Activated CD4-positive, alpha-beta T cell treated with anti-CD3 and anti-CD28 coated beads for 48 hours (primary cell): Measurements from ENCODE around the gene EXOSC10.
"Not testable (repeated sequence)": the region's sequence is repeated elsewhere in the genome, so short reads cannot be mapped to it uniquely, and the experiment has no call there.

Experiments
- DNase-seq: peaks from one replicate; pipeline ENCODE4 v3.0.0-alpha.2; 2020

Gene EXOSC10

DNA sequence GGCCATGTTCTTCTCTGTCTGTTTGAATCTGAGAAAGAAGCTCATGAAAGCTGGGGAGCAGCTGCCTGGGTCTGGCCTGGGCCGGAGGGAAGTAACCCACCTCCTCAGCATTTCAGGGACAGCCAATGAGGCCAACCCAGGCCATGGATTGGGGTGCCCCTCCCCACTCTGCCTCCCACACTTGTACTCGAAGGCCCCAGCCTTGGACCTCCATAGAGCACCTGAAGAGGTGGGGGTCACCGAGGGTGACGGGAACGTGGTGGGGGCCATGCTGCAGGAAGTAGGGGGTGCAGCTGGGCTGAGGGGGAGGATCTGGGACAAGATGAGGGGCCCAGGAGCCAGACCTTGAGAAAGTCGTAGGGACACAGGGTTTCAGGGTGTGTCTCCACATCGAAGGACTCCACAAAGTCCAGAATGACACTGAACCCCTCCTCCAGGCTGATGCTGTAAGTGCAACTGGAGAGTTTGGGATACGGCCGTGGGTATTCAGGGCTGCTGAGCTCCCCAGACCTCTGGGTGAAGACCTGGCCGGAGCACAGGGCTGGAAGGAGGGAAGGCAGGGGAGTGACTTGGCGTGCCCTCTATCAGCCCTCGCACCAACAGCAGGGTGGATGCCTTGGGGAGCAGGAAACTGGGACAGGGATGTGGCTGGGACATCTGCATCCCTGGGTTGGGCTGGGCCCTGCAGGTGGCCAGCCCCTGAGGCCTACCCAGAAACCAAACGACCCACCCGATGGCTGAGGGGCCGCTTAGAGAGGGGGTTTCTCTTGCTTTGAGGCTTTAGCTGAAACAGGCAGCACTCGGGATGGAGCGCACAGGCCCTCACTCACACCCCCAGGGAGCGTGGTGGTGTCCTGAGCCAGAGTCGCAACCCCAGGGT is 56.4 kb downstream of the EXOSC10 start:
- DNase-seq: no peak

DNA sequence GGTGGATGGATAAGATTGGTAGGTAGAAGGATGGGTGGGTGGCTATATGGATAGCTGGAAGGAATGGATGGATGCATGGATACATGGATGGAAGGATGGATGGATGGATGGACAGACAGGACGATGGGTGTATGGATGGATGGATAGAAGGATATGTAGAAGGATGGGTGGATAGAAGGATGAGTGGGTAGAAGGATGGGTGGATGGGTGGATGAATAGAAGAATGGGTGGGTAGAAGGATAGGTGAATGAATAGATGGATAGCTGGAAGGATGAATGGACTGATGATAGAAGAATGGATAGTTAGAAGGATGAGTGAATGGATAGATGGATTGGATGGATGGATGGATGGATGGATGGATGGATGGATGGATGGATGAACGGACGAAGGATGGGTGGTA is 57.6 kb downstream of the EXOSC10 start:
- no peak for DNase-seq

DNA sequence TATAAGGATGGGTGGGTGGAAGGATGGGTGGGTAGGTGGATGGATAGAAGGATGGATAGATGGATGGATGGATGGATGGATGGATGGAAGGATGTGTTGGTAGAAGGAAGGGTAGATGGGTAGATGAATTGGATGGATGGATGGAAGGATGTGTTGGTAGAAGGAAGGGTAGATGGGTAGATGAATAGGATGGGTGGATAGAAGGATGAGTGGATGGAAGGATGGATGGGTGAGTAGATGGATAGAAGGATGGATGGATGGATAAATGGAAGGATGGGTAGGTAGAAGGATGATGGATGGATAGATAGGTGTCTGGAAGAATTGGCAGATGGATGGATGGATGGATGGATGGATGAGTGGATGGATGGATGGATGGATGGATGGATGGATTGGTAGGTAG is 58.6 kb downstream of the EXOSC10 start:
- DNase-seq: no peak

DNA sequence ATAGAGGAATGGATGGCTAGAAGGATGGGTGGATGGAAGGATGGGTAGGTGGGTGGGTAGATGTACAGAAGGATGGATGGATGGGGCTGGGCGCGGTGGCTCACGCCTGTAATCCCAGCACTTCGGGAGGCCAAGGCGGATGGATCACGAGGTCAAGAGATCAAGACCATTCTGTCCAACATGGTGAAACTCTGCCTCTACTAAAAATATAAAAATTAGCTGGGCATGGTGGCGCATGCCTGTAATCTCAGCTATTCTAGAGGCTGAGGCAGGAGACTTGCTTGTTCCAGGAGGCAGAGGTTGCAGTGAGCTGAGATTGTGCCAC is 59.6 kb downstream of the EXOSC10 start:
- DNase-seq: not testable (repeated sequence)

DNA sequence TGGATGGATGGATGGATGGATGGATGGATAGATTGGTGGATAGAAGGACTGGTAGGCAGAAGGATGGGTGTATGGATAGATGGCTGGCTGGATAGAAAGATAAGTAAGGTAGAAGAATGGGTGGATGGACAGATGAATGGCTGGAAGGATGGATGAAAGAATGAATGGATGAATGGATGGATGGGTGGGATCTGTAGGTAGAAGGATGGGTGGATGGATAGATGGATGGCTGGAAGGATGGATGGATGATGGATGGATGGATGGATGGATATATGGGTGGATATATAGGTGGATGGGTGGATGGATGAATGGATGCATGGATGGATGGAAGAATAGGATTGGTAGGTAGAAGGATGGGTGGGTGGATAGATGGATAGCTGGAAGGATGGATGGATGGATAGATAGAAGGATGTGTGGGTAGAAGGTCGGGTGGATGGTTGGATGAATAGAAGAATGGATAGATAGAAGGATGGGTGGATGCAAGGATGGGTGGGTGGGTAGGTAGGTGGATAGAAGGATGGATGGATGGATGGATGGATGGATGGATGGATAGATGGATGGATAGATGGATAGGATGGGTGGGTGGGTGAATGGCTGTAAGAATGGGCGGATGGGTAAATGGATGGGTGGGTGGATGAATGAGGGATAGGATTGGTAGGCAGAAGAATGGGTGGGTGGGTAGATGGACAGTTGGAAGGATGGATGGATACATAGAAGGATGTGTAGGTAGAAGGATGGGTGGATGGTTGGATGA is 60.1 kb downstream of the EXOSC10 start:
- no peak for DNase-seq

DNA sequence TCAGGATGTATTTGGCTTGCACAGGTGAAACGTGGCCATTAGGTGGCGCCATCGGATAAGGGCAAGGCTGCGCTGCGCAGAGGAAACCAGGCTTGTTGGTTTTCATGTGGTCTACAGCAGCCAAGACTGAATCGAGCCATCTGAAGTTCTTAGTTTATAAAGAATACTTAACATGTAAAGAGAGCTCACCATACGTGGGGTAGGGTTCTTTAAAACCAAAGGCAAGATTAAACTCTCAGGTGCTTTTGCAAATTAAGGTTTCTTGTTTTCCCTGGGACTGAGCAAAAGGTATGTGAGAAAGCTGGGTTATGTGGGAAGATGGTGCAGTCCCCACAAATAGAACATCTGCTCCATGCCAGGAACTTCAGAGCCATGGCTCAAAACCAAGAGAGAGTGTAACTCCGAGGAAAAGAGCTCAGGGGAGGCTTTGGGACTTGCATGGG is 61.9 kb downstream of the EXOSC10 start:
- DNase-seq: peak; percentile 92

DNA sequence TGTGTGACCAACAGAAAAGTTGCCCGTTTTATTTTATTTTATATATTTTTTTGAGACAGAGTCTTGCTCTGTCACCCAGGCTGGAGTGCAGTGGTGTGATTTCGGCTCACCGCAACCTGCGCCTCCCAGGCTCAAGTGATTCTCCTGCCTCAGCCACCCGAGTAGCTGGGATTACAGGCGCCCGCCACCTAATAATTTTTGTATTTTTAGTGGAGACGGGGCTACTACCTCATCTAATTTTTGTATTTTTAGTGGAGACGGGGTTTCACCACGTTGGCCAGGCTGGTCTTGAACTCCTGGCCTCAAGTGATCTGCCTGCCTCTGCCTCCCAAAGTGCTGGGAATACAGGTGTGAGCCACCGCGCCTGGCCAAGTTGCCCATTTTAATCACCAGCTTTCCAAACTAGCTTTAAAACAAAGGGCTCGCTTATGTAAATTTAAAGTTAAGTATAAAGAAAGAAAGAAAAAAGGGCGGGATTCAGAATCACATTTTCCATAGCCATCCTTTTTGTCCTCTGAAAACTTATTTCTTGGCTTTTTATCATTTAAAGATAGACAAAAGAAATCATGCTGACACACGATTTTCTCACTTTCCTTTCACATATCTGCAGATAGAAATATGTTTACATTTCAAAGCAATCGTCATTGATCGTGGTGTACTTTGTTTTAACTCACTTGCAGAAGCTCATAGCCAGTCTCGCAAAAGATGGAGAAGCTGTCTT is 62.5 kb downstream of the EXOSC10 start:
- DNase-seq: not testable (repeated sequence)

DNA sequence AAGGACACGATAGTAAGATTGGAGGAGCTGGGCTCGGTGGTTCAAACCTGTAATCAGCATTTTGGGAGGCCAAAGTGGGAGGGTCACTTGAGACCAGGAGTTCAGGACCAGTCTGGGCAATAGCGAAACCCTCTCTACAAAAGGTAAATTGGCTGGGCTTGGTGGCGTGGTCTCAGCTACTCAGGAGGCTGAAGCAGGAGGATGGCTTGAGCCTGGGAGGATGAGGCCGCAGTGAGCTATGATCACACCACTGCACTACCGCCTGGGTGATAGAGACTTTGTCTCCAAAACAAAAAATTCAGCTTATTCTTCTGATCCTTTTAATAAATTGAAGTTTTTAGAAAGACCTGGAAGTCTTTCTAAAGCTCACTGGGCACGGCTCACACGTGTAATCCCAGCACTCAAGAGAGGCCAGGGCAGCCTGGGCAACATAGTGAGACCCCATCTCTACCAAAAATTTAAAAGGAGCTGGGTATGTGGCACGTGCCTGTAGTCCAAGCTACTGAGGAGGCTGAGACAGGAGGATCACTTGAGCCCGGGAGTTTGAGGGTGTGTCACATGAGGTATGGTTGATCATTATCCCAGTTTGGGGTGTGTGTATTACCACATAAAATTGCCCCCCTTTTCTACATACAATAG is 67.9 kb downstream of the EXOSC10 start:
- DNase-seq: no peak

DNA sequence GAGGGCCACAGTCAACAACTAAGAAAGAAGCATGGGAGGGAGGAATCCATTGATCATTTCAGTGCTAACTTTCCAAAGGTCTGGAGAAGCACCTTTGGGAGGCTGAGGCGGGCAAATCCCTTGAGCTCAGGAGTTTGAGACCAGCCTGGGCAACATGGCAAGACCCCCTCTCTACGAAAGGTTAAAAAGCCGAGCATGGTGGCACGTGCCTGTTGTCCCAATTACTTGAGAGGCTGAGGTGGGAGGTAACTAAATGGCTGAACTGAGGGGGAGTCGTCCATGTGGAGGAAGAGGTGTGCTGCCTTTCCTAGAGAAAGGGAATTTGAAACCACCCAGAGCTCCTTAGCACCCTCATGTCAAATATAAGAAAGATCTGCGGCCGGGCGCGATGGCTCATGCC is 68.8 kb downstream of the EXOSC10 start:
- no peak for DNase-seq

DNA sequence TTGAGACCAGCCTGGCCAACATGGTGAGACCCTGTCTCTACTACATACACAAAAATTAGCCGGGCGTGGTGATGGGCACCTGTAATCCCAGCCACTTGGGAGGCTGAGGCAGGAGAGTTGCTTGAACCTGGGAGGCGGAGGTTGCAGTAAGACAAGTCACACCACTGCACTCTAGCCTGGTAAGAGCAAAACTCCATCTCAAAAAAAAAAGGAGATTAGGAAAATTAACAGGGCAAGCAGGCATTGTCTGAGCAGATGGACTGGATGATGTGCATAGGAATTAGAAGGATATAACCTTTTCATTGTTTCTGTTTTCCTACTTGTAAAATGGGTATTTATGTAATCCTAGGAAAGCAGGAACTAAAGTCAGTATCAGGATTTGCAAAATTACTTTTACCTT is 71.7 kb downstream of the EXOSC10 start:
- no peak for DNase-seq

DNA sequence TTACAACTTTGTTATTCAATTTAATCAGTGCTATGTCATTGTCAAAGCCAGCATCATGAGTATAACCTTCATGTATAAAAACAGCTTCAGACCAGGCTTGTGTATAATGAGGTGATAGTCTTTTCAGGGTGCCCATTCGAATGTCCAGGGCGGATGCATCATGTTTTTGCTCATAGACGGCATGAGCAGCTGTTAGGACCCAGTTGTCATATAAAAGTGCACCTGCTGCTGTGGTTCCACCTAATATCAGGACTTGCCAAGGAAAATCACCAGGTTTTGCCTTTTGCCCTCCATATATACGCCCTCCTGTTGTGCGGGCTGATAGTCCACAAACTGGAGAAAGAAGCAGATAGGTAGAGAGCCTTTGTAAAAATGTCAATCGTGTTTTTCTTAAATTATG is 72.4 kb downstream of the EXOSC10 start:
- no peak for DNase-seq

DNA sequence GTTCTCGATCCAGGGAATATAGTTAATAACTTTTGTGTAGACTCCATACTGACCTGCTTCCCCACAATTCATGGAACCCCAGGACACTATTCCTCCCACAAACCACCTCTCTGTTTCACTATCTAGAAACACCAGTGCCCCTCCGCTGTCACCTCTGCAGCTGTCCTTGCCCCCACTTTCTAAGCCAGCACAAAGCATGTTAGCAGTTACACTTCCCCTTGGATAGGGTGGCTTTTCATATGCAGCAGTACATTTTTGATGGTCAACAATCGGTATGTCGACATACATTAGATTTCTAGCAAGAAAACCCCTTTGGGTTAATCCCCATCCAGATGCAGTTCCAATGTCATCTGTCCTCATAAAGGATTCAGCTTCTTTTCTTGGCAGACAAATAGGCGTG is 72.8 kb downstream of the EXOSC10 start:
- DNase-seq: no peak

DNA sequence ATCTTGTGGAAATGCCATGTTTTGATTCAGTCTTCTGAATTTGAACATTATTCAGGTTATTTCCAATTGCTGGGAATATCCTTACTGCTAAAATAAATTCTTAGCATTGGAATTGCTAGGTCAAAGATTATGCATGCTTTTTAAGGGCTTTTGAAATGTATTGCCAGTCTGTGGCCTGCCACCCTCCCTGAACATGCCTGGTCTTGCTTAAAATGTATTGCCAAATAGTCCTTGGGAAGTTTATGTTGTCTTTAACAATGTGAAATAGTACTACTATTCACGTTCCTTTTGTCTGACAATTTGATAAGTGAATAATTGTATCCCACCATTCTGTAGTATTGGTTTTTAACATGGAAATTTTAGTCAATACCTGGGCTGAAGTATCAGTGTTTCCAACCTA is 73.6 kb downstream of the EXOSC10 start:
- DNase-seq: no peak

DNA sequence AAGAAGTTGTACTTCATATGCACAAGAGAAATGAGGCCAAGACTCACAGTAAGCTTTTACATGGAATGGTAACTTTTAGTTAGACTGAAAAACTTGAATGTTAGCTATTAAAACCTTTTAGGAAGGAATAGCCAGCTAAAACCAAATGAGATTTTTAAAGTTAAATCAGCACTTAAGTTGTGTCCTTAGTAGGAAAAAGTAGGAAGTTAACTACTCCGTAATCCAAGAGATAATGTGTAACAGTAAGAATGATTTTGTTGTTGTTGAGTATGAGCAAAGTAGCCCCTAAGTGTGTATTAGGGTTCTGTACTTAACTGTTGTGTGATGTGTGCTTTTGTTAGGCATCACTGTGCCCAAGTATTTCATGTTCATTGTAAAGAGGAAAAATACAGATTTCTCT is 74.1 kb downstream of the EXOSC10 start:
- no peak for DNase-seq

DNA sequence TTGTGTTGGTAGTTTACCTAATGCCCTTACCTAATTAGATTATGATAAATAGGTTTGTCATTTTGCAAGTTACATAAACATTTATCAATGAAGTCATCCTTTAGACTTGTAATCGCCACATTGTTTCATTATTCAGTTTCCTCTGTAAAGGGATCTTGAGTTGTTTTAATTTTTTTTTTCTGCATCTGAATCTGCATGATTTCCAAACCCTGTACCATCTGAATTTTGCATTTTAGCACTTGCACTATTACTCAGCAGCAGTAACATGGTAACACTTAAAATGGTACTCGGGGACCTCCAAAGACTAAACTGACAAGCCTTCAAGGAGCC is 74.8 kb downstream of the EXOSC10 start:
- DNase-seq: no peak

DNA sequence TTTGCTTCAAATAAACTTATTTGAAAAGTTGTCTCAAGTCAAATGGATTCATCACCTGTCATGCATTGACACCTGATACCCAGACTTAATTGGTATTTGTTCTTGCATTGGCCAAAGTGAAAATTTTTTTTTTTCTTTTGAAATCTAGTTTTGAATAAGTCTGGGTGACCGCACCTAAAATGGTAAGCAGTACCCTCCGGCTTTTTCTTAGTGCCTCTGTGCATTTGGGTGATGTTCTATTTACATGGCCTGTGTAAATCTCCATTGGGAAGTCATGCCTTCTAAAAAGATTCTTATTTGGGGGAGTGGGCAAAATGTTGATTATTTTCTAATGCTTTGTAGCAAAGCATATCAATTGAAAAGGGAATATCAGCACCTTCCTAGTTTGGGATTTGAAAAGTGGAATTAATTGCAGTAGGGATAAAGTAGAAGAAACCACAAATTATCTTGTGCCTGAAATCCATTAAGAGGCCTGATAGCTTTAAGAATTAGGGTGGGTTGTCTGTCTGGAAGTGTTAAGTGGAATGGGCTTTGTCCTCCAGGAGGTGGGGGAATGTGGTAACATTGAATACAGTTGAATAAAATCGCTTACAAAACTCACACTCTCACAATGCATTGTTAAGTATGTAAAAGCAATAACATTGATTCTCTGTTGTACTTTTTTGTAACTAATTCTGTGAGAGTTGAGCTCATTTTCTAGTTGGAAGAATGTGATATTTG is 75.4 kb downstream of the EXOSC10 start:
- no peak for DNase-seq

DNA sequence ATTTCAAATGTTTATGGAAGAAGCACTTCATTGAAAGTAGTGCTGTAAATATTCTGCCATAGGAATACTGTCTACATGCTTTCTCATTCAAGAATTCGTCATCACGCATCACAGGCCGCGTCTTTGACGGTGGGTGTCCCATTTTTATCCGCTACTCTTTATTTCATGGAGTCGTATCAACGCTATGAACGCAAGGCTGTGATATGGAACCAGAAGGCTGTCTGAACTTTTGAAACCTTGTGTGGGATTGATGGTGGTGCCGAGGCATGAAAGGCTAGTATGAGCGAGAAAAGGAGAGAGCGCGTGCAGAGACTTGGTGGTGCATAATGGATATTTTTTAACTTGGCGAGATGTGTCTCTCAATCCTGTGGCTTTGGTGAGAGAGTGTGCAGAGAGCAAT is 76.5 kb downstream of the EXOSC10 start:
- DNase-seq: no peak

DNA sequence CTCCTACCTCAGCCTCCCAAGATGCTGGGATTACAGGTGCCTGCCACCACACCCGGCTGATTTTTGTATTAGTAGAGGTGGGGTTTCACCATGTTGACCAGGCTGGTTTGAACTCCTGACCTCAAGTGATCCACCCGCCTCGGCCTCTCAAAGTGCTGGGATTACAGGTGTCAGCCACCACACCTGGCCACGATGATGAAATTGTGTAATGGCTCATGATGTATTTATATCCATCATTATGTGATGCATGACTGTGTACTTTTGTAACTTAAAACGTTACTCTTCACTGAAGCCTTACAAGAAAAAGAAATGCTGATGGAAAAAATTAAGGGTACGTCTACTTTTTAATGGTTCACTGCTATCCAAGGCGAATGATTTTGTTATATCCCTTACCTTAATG is 79.7 kb downstream of the EXOSC10 start:
- no peak for DNase-seq

DNA sequence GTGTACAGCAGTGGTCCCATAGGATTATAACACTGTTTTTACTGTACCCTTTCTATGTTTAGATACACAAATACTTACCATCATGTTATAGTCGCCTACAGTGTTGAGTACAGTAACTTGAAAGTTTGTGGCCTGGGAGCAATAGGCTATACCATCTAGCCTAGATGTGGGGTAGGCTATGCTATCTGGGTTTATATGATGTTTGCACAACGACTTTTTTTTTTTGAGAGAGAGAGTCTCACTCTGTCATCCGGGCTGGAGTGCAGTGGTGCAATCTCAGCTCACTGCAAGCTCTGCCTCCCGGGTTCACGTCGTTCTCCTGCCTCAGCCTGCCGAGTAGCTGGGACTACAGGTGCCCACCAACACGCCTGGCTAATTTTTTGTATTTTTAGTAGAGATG is 80.3 kb downstream of the EXOSC10 start:
- not testable (repeated sequence) for DNase-seq
